Stimulated activated CD4-positive, alpha-beta T cell treated with anti-CD3 and anti-CD28 coated beads, Interleukin-4, amount 100 ng/mL, for 48 hours (primary cell): ENCODE results near the gene PHACTR4.
A peak's percentile ranks its signal among the peaks of the same experiment; 100 is the strongest.
"Not testable (repeated sequence)": the region's sequence is repeated elsewhere in the genome, so short reads cannot be mapped to it uniquely, and the experiment has no call there.

ENCODE experiments used
- DNase-seq, 2 donors: peaks; one replicate each; pipeline ENCODE4 v3.0.0-alpha.2; 2020; ENCODE audit warnings: low read depth in 2 of 2

Gene PHACTR4

GRCh38 chr1:28369371-28370238 lies at the start of gene PHACTR4:
Gene PHACTR4 (plus strand): TSS chr1:28369740. CDS start chr1:28407448, 37,708 bp downstream.
- DNase-seq: peak; percentile 69 to 81

GRCh38 chr1:28322194-28322593 lies 47.3 kb upstream of the PHACTR4 start:
- DNase-seq: no peak

GRCh38 chr1:28323720-28324119 lies 45.8 kb upstream of the PHACTR4 start:
- no peak for DNase-seq

- no peak for DNase-seq
Measured at GRCh38 chr1:28326515-28326914, 43.0 kb upstream of the PHACTR4 start.

GRCh38 chr1:28326984-28327383 lies 42.6 kb upstream of the PHACTR4 start:
- no peak for DNase-seq

- not testable (repeated sequence) for DNase-seq
Measured at GRCh38 chr1:28327431-28327830, 42.1 kb upstream of the PHACTR4 start.

GRCh38 chr1:28328228-28328648 lies 41.3 kb upstream of the PHACTR4 start:
- no peak for DNase-seq

GRCh38 chr1:28329395-28330153 lies 40.0 kb upstream of the PHACTR4 start:
- DNase-seq: peak; percentile 18 to 23

GRCh38 chr1:28338897-28339296 lies 30.6 kb upstream of the PHACTR4 start:
- no peak for DNase-seq

GRCh38 chr1:28339551-28339950 lies 30.0 kb upstream of the PHACTR4 start:
- DNase-seq: no peak

- no peak for DNase-seq
Measured at GRCh38 chr1:28340221-28340974, 29.1 kb upstream of the PHACTR4 start.

GRCh38 chr1:28341591-28341990 lies 27.9 kb upstream of the PHACTR4 start:
- DNase-seq: no peak

- no peak for DNase-seq
Measured at GRCh38 chr1:28343405-28343804, 26.1 kb upstream of the PHACTR4 start.

GRCh38 chr1:28353248-28353810 lies 16.2 kb upstream of the PHACTR4 start:
- DNase-seq: not testable (repeated sequence)

GRCh38 chr1:28354121-28354520 lies 15.4 kb upstream of the PHACTR4 start:
- no peak for DNase-seq

GRCh38 chr1:28358716-28359115 lies 10.8 kb upstream of the PHACTR4 start:
- no peak for DNase-seq

- peak; percentile 63 to 67 for DNase-seq
Measured at GRCh38 chr1:28359592-28360239, 9.8 kb upstream of the PHACTR4 start.

GRCh38 chr1:28364888-28365287 lies 4.7 kb upstream of the PHACTR4 start:
- no peak for DNase-seq

- DNase-seq: no peak
Measured at GRCh38 chr1:28365864-28366263, 3.7 kb upstream of the PHACTR4 start.

GRCh38 chr1:28368608-28369007 lies 932 bp upstream of the PHACTR4 start:
- DNase-seq: not testable (repeated sequence)
